ENCODE data around the gene GPER1.
A peak's percentile ranks its signal among the peaks of the same experiment; 100 is the strongest.
"Not testable (repeated sequence)": the region's sequence is repeated elsewhere in the genome, so short reads cannot be mapped to it uniquely, and the experiment has no call there.

GPER1 gene

DNA sequence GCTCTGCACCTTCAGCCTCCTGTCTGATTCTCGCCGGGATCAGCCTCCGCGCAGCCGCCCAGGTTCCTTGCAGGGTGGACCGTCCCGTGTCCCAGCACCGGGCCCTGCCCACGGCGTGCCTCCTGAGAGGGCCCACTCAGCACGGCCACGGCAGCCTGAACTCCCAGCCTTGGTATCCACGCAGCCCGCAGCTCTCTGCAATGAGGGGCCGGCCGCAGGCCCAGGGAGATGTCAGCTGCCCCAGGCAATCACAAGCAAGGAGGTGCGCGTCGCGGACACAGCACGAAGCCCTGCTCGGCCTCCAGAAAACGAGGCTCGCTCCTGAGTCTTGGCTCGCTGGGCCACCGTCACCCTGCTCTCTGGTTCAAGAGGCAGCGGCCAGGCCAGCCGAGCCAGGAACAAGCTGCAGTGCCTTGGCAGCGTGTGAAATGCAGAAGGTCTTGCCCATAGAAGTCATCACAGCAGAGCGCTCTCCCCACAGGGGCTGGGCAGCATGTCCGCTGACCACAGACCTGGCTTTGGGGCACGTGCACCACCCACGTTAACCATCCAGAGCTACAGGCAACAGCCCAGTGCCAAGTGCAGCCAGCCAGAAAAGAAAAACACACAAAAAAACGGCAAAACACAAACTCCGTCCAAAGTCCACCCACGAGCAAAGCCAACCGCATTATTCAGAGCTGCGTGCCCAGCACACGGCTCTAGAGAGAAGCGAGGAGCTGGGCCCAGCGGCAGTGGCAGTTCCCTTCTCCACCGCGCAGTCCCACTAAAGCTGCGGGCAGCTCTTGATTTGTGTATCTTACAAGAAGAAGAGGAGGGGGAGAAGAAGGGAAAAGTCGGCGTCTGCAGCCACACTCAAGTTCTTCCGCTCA is 13.9 kb downstream of the GPER1 start:
- DNase-seq (ENCODE audit: low read depth, low spot score), result no peak

DNA sequence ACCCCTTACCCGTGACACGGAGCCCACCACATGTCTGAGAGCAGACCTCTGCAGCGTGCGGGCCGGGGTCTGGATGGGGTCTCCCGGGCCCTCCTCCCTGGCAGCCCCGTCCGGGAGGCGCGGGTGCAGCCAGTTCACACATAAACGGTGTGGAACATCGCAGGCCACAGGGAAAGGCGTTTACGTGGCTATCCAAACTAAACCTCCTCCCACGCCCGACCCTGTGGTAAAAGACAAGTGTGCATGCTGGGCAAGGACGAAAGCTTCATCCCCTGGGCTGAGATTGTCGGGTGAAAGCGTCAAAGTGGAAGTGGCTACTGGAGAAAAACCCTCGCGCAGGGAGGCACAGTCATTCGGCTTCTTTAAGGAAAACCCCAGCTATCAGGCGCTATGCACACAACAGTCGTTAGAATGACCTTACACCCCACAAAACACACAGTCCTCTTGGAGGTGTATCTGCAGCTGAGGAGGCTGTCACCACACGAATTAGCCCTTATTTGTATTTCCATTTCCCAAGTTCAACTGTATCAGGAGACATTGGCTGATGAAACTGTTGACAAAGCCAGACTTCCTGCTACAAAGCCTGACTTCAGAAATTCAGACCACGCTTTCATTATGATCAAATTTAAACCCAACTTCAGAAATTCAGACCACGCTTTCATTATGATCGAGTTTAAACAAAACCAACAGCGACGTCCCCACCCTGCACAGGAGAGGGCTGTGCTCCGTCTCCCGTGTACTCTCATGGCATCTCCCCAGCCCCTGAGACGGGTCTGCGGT is 15.3 kb downstream of the GPER1 start:
- DNase-seq (ENCODE audit: low read depth, low spot score), result no peak

DNA sequence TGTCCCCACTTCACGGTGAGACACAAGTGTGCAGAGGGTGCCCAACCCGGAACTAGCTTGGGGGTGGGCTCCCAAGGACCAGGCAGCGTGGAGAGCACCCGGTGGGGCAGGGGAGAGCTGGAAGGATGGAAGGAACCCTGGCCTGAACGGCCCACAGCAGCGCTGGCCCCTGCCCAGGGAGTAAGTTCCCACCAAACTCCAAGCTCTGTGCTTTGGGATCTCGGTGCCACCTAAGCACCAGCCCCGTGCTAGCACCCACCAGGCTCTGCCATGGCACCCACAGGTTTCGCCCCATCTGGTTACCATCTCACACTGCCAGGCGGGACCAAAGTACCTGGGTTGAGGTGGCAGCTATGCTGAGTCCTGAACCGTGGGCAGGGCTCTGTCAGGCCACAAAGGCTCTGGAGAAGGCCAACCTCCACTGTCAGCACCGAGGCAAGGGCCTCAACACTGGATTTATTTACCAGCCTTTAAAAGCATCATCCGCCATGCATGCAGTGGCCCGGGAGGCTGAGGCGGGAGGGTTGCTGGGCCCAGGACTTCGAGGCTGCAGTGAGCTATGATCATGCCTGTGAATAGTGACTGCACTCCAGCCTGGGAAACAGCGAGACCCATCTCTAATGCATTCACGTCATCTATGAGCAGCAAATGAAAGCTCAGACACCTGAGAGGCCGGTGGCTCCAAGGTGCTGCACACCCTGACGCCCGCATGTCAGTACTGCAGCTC is 16.0 kb downstream of the GPER1 start:
- no peak for DNase-seq (ENCODE audit: low read depth, low spot score)

DNA sequence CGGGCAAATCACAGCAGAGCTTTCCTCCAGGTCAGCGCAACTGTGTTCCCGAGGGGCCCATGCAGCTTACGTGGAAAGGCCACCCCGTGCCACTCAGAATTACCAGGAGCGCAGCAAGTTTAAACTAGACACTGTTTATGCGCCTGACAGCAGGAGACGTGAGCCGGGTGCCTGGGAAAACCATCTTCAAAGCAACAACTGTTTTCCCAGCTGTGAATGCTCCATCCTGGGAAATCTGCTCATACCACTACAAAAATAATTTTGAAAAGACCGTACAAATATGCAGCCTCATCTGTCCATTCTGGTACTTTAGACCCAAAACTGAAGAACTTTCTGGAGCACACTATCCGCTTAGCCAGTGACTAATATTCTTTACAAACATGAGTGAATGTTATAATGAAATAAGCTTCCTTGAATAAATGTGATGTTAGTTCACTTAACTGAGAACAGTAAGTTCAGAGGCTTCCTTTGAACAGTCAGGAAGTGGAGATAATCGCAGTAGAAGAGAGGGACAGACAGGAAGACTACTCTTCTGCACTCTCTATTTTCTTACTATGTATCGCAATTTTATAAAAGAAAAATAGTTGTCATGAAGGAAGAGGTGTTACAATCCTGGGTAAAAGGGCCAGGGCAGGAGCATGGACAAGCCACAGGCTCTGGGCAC is 16.7 kb downstream of the GPER1 start:
- peak; percentile 89 for DNase-seq (ENCODE audit: low read depth, low spot score)

DNA sequence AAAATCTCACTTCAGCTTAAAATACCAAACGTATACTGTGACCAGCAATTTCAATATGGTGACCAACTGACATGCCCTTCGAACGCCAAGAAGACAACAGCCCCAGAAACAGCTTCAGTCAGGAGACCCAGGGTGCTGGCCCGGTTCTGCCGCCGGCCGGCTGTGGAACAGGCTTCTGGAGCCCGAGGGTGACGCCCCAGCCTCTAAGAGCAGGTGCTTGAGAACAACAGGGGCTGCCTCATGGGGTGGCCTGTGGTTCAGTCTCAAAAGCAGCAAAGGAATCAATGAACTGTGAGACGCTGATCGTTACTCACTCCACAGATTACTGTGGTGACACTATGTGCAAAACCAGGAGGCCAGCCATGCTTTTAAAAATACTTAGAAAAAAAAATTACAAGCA is 17.3 kb downstream of the GPER1 start:
- no peak for DNase-seq (ENCODE audit: low read depth, low spot score)

DNA sequence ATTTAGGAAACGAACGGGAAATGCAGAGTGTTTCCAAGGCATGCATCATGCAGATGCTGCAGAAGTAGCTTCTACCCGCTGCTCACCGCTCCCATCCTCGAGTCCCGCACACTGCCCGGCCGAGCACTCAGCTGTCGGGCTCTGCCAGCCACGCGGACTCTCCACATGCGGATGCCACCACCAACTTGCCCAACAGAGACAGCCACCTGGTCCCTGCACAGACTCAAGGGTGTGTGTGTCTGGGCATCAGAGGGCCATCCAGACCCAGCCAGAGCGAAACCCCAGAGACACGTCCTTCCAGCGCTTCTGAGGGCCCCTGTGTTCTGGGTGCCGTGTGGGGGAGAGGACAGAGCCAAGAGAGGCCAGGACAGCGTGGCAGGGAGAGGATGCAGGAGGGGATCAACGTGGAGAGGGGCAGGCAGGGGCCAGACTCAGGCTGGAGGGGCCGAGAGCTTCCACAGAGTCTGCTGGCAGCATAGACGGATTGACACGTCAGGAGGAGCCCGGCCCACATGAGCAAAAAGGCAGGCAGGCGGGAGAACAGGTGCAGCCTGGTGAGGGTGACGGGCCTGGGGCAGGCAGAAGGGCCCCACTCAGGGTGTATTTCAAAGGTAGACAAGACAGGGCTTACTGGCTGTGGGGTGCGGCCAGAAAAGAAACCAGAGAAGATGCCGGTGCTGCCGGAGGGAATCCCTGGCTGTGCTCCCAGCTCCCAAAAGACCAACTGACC is 18.3 kb downstream of the GPER1 start:
- DNase-seq (ENCODE audit: low read depth, low spot score), result no peak

DNA sequence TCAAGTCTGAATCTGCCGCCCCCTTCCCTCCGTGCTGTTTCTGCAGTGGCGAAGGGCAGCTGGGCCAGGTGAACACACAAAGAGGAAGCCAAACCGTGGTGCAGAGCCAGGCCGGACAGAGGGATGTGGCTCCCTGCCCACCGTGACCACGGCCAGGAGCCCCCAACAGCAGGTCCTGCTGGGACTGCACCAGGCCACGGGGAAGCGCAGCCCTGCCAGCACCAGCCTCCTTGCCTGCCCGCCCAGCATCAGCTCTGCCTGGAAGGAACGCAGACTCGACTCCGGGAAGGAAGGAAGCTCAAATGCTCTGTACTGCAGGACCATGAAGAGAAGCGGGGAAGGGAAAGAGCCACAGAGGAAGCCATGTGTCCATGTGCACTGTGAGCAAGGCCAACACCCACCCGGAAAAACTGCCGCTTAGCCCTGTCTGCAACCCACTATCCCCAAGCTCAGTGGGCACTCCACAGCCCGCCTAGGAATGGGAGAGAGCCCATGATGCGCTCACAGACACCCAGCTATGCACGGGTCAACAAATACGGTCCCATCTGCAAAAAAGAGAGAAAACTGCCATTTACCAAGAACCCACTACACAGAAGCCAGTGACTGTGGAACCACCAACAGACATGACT is 19.0 kb downstream of the GPER1 start:
- DNase-seq (ENCODE audit: low read depth, low spot score), result no peak

DNA sequence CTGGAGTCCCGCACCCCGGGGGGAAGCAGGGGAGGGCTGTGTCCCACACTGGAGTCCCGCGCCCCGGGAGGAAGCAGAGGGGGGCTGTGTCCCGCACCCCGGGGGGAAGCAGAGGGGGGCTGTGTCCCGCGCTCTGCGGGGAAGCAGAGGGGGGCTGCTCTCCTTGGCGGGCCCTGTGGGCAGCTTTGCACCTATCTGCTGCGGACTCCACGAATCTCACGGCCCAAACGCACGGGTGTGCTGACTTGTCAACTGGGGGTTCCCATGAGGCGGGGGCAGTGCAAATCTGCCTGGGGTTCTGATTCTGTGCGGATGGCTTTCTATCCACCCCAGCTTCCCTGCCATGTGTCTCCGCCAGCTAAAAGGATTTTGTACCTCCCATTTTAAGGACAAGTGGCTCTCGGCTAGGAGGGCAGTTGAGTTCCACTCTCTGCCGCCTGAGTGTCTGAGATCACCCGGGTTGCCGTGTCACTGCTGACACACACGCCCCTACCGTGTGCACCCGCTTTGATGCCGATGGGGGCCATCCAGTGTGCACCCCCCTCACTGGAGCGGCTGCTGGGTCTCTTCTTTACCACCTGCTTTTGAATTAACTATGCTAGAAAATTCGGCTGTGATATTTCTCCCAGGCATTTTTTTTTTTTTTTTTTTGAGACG is 20.5 kb downstream of the GPER1 start:
- DNase-seq (ENCODE audit: low read depth, low spot score), result no peak

DNA sequence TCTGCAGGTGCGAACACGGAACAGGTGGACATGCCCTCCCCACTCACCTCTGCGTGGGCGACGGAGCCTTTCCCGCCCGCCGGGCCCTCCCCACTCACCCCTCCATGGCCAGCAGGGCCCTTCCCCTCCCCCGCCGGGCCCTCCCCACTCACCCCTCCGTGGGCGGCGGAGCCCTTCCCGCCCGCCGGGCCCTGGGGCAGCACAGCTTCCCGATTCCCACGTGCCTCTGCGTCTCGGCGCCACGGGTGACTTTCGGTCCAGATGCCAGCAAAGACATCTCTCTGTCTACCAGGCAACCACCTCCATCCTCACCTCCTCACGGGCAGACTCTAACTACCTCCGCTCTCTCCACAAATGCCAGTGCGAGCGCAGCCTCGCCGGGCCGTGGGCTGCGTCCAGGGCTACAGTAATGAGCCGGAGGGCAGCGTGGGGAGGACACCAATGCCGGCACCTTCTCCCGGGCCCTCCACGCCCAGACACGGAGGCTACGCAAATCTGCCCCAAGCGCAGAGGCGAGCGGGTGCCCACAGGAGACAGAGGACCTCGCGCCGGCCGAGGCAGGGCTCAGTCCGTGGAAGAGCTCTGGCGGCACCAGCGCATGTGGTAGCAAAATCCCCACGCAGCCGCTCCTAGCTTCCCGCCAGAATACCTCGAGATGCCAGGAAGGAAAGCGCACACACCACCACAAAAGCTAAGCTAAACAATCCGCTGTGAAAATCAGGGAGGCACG is 21.8 kb downstream of the GPER1 start:
- no peak for DNase-seq (ENCODE audit: low read depth, low spot score)

DNA sequence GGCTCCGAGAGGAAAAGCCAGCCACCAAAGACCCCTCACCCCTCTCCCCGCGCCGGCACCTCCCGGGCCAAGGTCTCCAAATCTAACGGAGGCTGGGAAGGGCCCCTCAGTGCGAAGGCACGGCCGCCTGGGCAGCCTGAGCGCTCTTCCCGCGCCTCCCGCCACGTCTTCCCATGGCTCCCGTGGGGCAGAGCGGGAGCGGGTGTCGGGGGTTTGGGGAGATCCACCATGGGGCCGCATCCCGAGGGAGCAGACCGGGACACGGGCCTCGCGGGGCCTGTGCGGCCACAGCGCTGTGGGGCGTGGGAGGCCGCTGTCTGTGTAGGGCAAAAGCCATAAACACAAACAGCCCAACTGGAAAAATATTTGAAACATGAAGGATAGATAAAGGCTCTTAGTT is 22.4 kb downstream of the GPER1 start:
- DNase-seq (ENCODE audit: low read depth, low spot score), result no peak

DNA sequence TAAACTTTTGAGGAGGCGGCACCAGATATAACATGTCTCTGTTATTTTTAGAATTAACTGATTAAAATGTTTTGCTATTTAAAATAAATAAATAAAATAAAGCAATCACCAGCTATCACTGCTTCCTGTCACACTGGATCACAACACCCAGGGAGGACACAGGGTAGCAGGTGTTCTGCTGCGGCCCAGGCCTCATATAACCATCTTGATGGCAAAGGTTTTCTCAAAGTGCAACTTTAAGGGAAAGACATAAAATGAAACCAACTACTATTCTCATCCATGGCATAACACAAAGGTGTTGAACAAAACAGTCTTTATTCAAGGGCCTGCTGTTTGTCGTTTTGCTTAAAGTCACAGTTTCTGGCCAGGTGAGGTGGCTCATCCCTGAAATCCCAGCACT is 23.2 kb downstream of the GPER1 start:
- no peak for DNase-seq (ENCODE audit: low read depth, low spot score)

DNA sequence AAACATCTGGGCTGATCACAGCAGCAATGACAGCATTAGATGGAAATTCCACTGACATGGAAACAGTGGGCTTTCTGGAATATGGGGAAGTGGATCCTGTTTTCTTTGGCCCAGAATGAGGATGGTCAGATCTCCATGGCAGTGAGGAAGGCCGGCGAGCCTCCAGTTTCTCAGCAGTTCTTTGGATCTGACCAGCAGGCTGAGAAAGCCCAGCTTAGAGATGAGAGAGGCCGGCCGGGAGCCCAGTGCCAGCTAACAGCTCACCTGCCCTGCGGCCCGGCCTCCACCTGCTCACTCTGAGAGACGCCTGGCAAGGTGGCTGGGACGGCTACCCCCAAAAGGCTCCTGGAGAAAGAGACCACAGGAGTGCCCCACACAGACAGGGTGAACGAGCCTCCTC is 24.2 kb downstream of the GPER1 start:
- DNase-seq (ENCODE audit: low read depth, low spot score), result no peak

DNA sequence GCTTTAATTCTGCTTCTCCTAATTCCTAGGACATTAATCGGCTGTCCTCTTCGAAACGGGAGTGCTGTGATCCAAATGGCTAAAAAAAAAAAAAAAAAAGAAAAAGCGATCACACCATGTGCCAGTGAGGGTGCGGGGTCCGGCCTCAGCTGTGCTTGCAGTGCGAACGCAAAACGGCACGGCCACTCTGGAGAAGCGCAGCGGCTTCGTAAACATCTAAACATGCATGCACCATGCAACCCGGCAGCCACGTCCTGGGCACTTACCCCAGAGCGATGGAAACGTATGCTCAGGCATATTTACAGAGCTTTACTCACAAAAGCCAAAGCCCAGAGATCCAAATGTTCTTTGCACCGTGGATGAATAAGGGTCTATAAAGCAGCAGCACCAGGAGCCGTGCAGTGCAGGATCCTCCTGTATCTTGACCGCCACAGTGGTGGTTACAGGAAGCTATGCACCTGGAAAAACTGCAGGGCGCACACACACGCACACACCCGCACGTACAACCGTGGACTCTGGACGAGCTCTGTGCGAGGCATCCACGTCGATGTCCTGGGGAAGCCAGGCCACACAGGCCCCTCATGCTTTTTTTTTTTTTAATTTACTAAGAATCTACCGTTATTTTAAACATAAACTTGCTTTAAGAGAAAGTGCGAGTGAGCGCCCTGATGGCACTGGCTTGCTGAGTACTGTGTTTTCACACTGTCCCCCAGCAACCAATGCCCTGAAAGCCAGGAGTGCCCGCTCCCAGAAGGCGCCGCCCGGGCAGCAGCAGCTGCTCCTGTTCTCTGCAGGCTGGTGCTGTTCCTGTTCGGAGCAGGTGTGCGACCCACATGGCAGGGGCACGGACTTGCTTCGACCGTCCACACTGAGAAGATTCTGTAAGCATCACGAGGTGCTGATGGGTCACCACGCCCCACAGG is 25.0 kb downstream of the GPER1 start:
- no peak for DNase-seq (ENCODE audit: low read depth, low spot score)

DNA sequence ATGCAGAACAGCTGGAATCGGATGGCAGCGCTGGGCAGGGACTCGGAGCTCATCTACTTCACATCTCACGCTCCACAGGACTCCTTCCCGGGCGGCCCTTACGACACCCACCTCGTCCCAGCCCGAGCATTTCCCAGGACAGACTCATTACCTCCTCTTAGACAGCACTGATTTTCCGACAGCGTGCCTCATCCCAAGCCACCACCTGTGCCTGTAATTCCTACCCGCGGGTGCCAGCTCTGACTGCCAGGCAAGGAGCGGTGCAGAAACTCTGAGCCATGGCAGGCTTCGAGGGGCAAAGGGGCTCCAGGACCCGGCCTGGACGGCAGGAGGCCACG is 25.6 kb downstream of the GPER1 start:
- no peak for DNase-seq (ENCODE audit: low read depth, low spot score)

DNA sequence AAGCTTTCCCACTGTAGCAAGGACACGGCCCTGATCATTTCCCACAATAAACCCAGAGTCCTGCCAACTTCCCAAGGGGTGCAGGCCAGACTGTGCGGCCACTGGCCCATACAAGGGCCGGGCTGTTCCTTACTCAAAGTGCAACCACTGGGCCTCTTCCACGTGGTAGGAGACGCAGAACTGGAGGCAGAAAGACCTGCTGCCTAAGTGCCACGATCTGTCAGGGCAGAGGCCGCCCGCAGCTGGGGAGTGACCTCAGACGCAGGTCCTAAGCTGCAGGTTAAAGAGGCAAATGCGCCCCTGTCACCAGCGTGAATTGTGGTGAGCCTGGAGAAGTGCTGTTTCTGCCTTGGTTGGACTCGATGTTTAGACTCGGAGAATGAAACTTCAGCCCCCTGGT is 26.2 kb downstream of the GPER1 start:
- no peak for DNase-seq (ENCODE audit: low read depth, low spot score)

DNA sequence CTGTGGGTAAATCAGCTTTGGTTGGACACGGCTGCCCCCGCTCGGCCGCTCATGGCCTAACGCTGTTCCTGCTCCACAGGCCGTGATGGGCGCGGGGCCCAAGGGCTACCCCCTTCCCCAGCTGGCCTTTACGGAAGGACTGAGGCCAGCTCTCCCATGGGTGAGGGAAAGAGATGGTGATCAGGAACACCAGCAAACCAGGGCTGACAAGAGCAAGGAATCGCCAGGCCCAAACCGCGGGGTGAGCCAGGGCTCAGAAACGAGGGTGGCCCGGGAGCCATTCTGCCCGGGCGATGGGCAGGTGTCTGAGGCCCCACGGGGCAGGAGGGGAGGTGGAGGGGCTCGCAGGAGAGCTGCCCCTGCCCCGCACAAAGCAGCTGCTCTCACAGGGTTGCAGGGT is 26.6 kb downstream of the GPER1 start:
- DNase-seq (ENCODE audit: low read depth, low spot score), result no peak

DNA sequence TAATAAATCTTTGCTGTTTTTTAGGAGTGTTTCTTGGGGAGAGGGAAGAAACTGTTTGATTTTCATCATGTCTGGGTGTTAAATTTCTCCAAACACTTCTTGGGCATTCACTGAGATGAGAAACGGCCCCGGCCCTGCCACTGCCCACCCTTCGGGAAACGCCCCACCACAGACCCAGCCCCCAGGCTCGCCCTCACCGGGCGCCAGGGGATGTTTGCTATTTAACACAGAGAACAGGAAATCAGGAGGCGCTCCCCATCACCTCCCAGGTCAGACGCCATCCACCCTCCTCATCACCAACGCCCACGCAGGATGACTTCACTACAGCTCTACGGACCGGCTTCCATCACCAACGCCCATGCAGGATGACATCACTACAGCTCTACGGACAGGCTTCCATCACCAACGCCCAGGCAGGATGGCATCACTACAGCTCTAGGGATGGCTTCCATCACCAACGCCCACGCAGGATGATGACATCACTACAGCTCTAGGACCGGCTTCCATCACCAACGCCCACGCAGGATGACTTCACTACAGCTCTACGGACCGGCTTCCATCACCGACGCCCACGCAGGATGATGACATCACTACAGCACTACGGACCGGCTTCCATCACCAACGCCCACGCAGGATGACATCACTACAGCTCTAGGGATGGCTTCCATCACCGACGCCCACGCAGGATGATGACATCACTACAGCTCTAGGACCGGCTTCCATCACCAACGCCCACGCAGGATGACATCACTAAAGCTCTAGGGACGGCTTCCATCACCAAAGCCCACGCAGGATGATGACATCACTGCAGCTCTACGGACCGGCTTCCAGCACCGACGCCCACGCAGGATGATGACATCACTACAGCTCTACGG is 27.5 kb downstream of the GPER1 start:
- DNase-seq (ENCODE audit: low read depth, low spot score), result not testable (repeated sequence)

Measured in brain pericyte (primary cell).